IMR-90 (cell line): ENCODE results near the gene CUX1.

Source experiments
- BHLHE40 ChIP-seq: fragments of 150-350 bp; IDR thresholded peaks from 2 replicates; pipeline ENCODE4 v1.6.1; 2016; ENCODE audit warnings: mild to moderate bottlenecking, low read depth, low read length
- CEBPB ChIP-seq: IDR thresholded peaks from 2 replicates; pipeline ENCODE4 v1.6.1; 2012; ENCODE audit warnings: low read depth, low read length, improper control_type of control experiment
- FOS ChIP-seq: fragments of 150-350 bp; IDR thresholded peaks from 2 replicates; pipeline ENCODE4 v1.6.1; 2016; ENCODE audit warnings: low read depth, low read length
- MAFK ChIP-seq: IDR thresholded peaks from 2 replicates; pipeline ENCODE4 v1.6.1; 2012; ENCODE audit warnings: low read depth, low read length, improper control_type of control experiment
- POLR2A ChIP-seq: IDR thresholded peaks from 2 replicates; pipeline ENCODE4 v1.6.1; 2012; ENCODE audit warnings: mild to moderate bottlenecking, low read depth, low read length
- RAD21 ChIP-seq: IDR thresholded peaks from 2 replicates; pipeline ENCODE4 v1.6.1; 2012; ENCODE audit warnings: low read length, improper control_type of control experiment
- SMC3 ChIP-seq: fragments of 150-350 bp; IDR thresholded peaks from 2 replicates; pipeline ENCODE4 v1.6.1; 2016; ENCODE audit warnings: low read depth, mild to moderate bottlenecking, antibody characterized with exemption, low read length, moderate library complexity
- TF ChIP-seq, protein P1 (sequence below): conservative IDR thresholded peaks from 2 replicates; pipeline ENCODE4 v1.5.1; 2012; ENCODE audit warnings: mild to moderate bottlenecking, low read depth, low read length, improper control_type of control experiment
- TF ChIP-seq, protein P2 (sequence below): fragments of 150-350 bp; IDR thresholded peaks from 2 replicates; pipeline ENCODE4 v1.6.1; 2016; ENCODE audit warnings: low read depth, mild to moderate bottlenecking, low read length, moderate library complexity, borderline replicate concordance
- TF ChIP-seq, protein P3 (sequence below): fragments of 150-350 bp; IDR thresholded peaks from 2 replicates; pipeline ENCODE4 v1.6.1; 2017; ENCODE audit warnings: mild to moderate bottlenecking, antibody characterized with exemption, low read length, low read depth

DNA sequence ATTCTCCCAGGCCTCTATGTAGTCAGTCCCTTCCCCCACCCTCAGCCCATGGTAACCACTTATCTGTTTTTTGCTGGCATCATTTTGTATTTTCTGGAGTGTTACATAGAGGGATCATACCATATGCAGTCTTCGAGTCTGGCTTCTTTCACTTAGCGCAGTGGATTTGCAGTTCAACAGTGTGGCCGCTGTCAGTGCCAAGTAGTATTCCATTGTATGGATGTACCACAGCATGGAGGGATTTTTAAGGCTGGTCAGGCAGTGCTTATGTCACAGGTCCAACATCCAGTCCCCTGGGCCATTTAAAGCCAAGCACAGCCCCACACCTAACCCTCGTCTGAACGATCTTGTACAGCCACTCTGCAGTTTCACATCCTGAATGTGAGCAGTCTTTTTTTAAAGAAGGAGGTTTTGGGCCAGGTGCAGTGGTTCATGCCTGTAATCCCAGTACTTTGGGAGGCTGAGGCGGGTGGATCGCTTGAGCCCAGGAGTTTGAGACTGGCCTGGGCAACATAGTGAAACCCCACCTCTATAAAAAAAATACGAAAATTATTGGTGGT lies 121.8 kb downstream of the CUX1 start:
- TF ChIP-seq, protein P1, sequence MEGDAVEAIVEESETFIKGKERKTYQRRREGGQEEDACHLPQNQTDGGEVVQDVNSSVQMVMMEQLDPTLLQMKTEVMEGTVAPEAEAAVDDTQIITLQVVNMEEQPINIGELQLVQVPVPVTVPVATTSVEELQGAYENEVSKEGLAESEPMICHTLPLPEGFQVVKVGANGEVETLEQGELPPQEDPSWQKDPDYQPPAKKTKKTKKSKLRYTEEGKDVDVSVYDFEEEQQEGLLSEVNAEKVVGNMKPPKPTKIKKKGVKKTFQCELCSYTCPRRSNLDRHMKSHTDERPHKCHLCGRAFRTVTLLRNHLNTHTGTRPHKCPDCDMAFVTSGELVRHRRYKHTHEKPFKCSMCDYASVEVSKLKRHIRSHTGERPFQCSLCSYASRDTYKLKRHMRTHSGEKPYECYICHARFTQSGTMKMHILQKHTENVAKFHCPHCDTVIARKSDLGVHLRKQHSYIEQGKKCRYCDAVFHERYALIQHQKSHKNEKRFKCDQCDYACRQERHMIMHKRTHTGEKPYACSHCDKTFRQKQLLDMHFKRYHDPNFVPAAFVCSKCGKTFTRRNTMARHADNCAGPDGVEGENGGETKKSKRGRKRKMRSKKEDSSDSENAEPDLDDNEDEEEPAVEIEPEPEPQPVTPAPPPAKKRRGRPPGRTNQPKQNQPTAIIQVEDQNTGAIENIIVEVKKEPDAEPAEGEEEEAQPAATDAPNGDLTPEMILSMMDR: no peak
- TF ChIP-seq, protein P2, sequence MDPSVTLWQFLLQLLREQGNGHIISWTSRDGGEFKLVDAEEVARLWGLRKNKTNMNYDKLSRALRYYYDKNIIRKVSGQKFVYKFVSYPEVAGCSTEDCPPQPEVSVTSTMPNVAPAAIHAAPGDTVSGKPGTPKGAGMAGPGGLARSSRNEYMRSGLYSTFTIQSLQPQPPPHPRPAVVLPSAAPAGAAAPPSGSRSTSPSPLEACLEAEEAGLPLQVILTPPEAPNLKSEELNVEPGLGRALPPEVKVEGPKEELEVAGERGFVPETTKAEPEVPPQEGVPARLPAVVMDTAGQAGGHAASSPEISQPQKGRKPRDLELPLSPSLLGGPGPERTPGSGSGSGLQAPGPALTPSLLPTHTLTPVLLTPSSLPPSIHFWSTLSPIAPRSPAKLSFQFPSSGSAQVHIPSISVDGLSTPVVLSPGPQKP: no peak
- TF ChIP-seq POLR2A (no peak), CEBPB (no peak), FOS (no peak), BHLHE40 (no peak), RAD21 (no peak), SMC3 (no peak), MAFK (no peak)
- TF ChIP-seq, protein P3, sequence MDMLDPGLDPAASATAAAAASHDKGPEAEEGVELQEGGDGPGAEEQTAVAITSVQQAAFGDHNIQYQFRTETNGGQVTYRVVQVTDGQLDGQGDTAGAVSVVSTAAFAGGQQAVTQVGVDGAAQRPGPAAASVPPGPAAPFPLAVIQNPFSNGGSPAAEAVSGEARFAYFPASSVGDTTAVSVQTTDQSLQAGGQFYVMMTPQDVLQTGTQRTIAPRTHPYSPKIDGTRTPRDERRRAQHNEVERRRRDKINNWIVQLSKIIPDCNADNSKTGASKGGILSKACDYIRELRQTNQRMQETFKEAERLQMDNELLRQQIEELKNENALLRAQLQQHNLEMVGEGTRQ: no peak
